ENCODE measurements around the gene HMGXB4. TPM values are rescaled to one million over a fixed set of nuclear protein-coding genes. Genes with fewer than 3 reads are reported as not detected.

The HMGXB4 gene, protein sequence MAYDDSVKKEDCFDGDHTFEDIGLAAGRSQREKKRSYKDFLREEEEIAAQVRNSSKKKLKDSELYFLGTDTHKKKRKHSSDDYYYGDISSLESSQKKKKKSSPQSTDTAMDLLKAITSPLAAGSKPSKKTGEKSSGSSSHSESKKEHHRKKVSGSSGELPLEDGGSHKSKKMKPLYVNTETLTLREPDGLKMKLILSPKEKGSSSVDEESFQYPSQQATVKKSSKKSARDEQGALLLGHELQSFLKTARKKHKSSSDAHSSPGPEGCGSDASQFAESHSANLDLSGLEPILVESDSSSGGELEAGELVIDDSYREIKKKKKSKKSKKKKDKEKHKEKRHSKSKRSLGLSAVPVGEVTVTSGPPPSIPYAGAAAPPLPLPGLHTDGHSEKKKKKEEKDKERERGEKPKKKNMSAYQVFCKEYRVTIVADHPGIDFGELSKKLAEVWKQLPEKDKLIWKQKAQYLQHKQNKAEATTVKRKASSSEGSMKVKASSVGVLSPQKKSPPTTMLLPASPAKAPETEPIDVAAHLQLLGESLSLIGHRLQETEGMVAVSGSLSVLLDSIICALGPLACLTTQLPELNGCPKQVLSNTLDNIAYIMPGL
- 22.9 and 23.8 TPM in 2 replicates for polyA plus RNA-seq (2013)

GRCh38 chr22:35257321-35258190, at the start of gene HMGXB4:
Gene HMGXB4 (plus strand): TSS chr22:35257493. CDS start chr22:35262391, 4,898 bp downstream.
- Histone ChIP-seq H3K9ac (ENCODE audit: low read length) (peak within 1 kb of the TSS; percentile 93), H3K4me1 (ENCODE audit: control insufficient read depth in 1 of 2, insufficient read depth in 2 of 2, low read length in 2 of 2) (peaks cover 4 to 6% of the 10 kb centered on the region in 2 experiments)

DNA sequence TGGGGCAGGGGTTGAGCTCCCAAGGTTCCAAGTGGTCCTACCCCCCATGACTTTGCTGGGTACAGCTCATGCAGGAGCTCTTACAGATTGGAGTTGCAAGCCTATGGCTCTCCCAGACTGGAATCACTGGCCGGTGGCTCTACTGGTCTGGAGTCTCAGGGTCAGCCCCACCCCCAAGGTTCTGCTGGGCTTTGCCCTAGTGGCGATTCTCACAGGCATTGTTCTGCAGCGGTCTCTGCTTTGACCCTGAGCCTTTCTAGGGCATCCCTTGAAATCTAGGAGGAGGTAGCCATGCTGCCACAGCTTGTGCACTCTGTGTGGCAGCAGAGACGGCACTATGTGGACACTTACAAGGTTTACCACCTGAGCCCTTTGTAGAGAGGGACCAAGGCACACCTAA, 49.3 kb upstream of the HMGXB4 start:
- Histone ChIP-seq H2AK5ac (ENCODE audit: low read length) (no peak overlapping the region), H3K79me1 (ENCODE audit: low read length) (no peaks in the 10 kb centered on the region), H3K79me2 (ENCODE audit: control insufficient read depth, insufficient read depth, low read length, poor library complexity) (no peaks in the 10 kb centered on the region), H3K23ac (ENCODE audit: low read length) (no peak overlapping the region), H3K4ac (ENCODE audit: low read depth, low read length) (no peak overlapping the region), H2BK12ac (ENCODE audit: low read length) (no peak overlapping the region), H2AFZ (ENCODE audit: insufficient read depth, low read length, poor library complexity) (no peak overlapping the region), H3K27me3 (ENCODE audit: insufficient read depth, low read length) (no peaks in the 10 kb centered on the region), H3K36me3 (ENCODE audit: control insufficient read depth in 1 of 2, insufficient read depth in 2 of 2, low read length in 2 of 2) (no peaks in the 10 kb centered on the region), H3K4me2 (ENCODE audit: low read length) (no peak overlapping the region), H3K9me3 (ENCODE audit: insufficient read depth, low read depth, low read length) (no peaks in the 10 kb centered on the region), H3K14ac (ENCODE audit: low read length) (no peak overlapping the region), H3K9ac (ENCODE audit: low read length) (no peak overlapping the region), H4K8ac (ENCODE audit: low read depth, low read length) (no peak overlapping the region), H4K91ac (ENCODE audit: low read depth, low read length) (no peak overlapping the region), H2BK120ac (ENCODE audit: insufficient read depth, low read length, poor library complexity) (no peak overlapping the region), H2BK5ac (ENCODE audit: low read depth, low read length, poor library complexity) (no peak overlapping the region), H4K12ac (ENCODE audit: low read depth, low read length) (no peak overlapping the region), H3K27ac (ENCODE audit: low read depth, low read length) (no peak overlapping the region), H3K4me1 (ENCODE audit: control insufficient read depth in 1 of 2, insufficient read depth in 2 of 2, low read length in 2 of 2) (peaks cover 6 to 9% of the 10 kb centered on the region in 2 experiments), H3K18ac (ENCODE audit: low read length) (no peak overlapping the region), H3K4me3 (ENCODE audit: low read depth, low read length) (no peak overlapping the region)
- no peak for DNase-seq
- WGBS (ENCODE audit: extremely low coverage, insufficient coverage, insufficient read length), result no CpG with 5 or more reads among the region's 4 CpGs

More at GRCh38 chr22:35257321-35258190, at the start of gene HMGXB4:
- peak; percentile 84 to 92 for DNase-seq
- no CpG with 5 or more reads among the region's 84 CpGs for WGBS (ENCODE audit: extremely low coverage, insufficient coverage, insufficient read length)
- Histone ChIP-seq H3K27me3 (ENCODE audit: insufficient read depth, low read length) (no peaks in the 10 kb centered on the region), H3K79me1 (ENCODE audit: low read length) (peaks cover 9% of the 10 kb centered on the region), H3K79me2 (ENCODE audit: control insufficient read depth, insufficient read depth, low read length, poor library complexity) (peaks cover 9% of the 10 kb centered on the region), H2AFZ (ENCODE audit: insufficient read depth, low read length, poor library complexity) (peak within 1 kb of the TSS; percentile 92), H3K4me2 (ENCODE audit: low read length) (peak within 1 kb of the TSS; percentile 92), H3K27ac (ENCODE audit: low read depth, low read length) (peak within 1 kb of the TSS; percentile 85), H2AK5ac (ENCODE audit: low read length) (no peak within 1 kb of the TSS), H4K12ac (ENCODE audit: low read depth, low read length) (peak within 1 kb of the TSS; percentile 99), H2BK5ac (ENCODE audit: low read depth, low read length, poor library complexity) (peak within 1 kb of the TSS; percentile 95), H4K8ac (ENCODE audit: low read depth, low read length) (peak within 1 kb of the TSS; percentile 99), H4K91ac (ENCODE audit: low read depth, low read length) (peak within 1 kb of the TSS; percentile 89), H3K23ac (ENCODE audit: low read length) (no peak within 1 kb of the TSS), H3K4me3 (ENCODE audit: low read depth, low read length) (peak within 1 kb of the TSS; percentile 89), H3K4ac (ENCODE audit: low read depth, low read length) (peak within 1 kb of the TSS; percentile 98), H3K18ac (ENCODE audit: low read length) (peak within 1 kb of the TSS; percentile 93), H3K9me3 (ENCODE audit: insufficient read depth, low read depth, low read length) (no peaks in the 10 kb centered on the region), H2BK12ac (ENCODE audit: low read length) (no peak within 1 kb of the TSS), H3K36me3 (ENCODE audit: control insufficient read depth in 1 of 2, insufficient read depth in 2 of 2, low read length in 2 of 2) (peaks cover 5 to 6% of the 10 kb centered on the region in 2 experiments), H2BK120ac (ENCODE audit: insufficient read depth, low read length, poor library complexity) (peak within 1 kb of the TSS; percentile 97), H3K14ac (ENCODE audit: low read length) (peak within 1 kb of the TSS; percentile 88)

DNA sequence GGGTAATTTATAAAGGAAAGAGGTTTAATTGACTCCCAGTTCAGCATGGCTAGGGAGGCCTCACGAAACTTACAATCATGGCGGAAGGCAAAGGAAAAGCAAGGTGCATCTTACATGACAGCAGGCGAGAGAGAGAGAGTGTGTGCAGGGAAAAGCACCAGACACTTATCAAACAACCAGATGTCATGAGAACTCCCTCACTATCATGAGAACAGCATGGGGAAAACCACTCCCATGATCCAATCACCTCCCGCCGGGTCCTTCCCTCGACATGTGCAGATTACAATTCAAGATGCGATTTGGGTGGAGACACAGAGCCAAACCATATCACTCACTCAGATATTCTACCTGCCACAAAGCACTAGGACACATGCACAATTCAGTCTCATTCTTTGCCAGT, 48.1 kb upstream of the HMGXB4 start:
- Histone ChIP-seq H2BK5ac (ENCODE audit: low read depth, low read length, poor library complexity) (no peak overlapping the region), H3K4ac (ENCODE audit: low read depth, low read length) (no peak overlapping the region), H2AFZ (ENCODE audit: insufficient read depth, low read length, poor library complexity) (no peak overlapping the region), H3K9me3 (ENCODE audit: insufficient read depth, low read depth, low read length) (no peaks in the 10 kb centered on the region), H3K4me3 (ENCODE audit: low read depth, low read length) (no peak overlapping the region), H3K4me1 (ENCODE audit: control insufficient read depth in 1 of 2, insufficient read depth in 2 of 2, low read length in 2 of 2) (peaks cover 6 to 9% of the 10 kb centered on the region in 2 experiments), H3K27me3 (ENCODE audit: insufficient read depth, low read length) (no peaks in the 10 kb centered on the region), H2BK12ac (ENCODE audit: low read length) (no peak overlapping the region), H3K27ac (ENCODE audit: low read depth, low read length) (no peak overlapping the region), H3K79me2 (ENCODE audit: control insufficient read depth, insufficient read depth, low read length, poor library complexity) (no peaks in the 10 kb centered on the region), H3K14ac (ENCODE audit: low read length) (no peak overlapping the region), H2AK5ac (ENCODE audit: low read length) (no peak overlapping the region), H4K8ac (ENCODE audit: low read depth, low read length) (no peak overlapping the region), H3K18ac (ENCODE audit: low read length) (no peak overlapping the region), H4K12ac (ENCODE audit: low read depth, low read length) (no peak overlapping the region), H3K9ac (ENCODE audit: low read length) (no peak overlapping the region), H3K4me2 (ENCODE audit: low read length) (no peak overlapping the region), H2BK120ac (ENCODE audit: insufficient read depth, low read length, poor library complexity) (no peak overlapping the region), H4K91ac (ENCODE audit: low read depth, low read length) (no peak overlapping the region), H3K23ac (ENCODE audit: low read length) (no peak overlapping the region), H3K79me1 (ENCODE audit: low read length) (no peaks in the 10 kb centered on the region), H3K36me3 (ENCODE audit: control insufficient read depth in 1 of 2, insufficient read depth in 2 of 2, low read length in 2 of 2) (no peaks in the 10 kb centered on the region)
- no peak for DNase-seq
- WGBS (ENCODE audit: extremely low coverage, insufficient coverage, insufficient read length), result no CpG with 5 or more reads among the region's 7 CpGs

DNA sequence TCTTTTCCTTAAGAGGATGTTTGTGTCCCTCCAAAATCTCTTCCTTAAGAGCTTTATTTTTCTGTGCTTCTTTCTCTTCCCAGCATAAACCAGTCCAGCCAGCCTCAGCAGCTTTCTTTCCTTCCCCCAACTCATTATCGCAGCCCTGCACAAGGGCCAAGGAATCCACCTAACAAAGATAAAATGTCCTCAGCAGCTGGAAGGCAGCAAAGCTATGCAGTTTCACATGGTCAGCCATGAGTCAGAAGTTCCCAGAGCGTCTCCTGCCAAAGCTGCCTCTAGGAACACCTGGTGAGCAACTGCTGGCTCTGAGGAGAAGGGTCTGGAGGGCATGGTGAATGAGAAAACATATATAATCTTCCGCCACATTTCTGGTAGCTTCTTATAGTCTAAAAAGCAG, 45.3 kb upstream of the HMGXB4 start:
- Histone ChIP-seq H2AK5ac (ENCODE audit: low read length) (no peak overlapping the region), H2BK12ac (ENCODE audit: low read length) (no peak overlapping the region), H4K12ac (ENCODE audit: low read depth, low read length) (no peak overlapping the region), H3K4me2 (ENCODE audit: low read length) (no peak overlapping the region), H2BK5ac (ENCODE audit: low read depth, low read length, poor library complexity) (no peak overlapping the region), H3K18ac (ENCODE audit: low read length) (no peak overlapping the region), H4K91ac (ENCODE audit: low read depth, low read length) (no peak overlapping the region), H3K14ac (ENCODE audit: low read length) (no peak overlapping the region), H4K8ac (ENCODE audit: low read depth, low read length) (no peak overlapping the region), H3K23ac (ENCODE audit: low read length) (no peak overlapping the region), H3K4me1 (ENCODE audit: control insufficient read depth in 1 of 2, insufficient read depth in 2 of 2, low read length in 2 of 2) (peaks cover 6 to 9% of the 10 kb centered on the region in 2 experiments), H2AFZ (ENCODE audit: insufficient read depth, low read length, poor library complexity) (no peak overlapping the region), H3K79me1 (ENCODE audit: low read length) (no peaks in the 10 kb centered on the region), H2BK120ac (ENCODE audit: insufficient read depth, low read length, poor library complexity) (no peak overlapping the region), H3K4ac (ENCODE audit: low read depth, low read length) (no peak overlapping the region), H3K36me3 (ENCODE audit: control insufficient read depth in 1 of 2, insufficient read depth in 2 of 2, low read length in 2 of 2) (no peaks in the 10 kb centered on the region), H3K79me2 (ENCODE audit: control insufficient read depth, insufficient read depth, low read length, poor library complexity) (no peaks in the 10 kb centered on the region), H3K27me3 (ENCODE audit: insufficient read depth, low read length) (no peaks in the 10 kb centered on the region), H3K4me3 (ENCODE audit: low read depth, low read length) (no peak overlapping the region), H3K9me3 (ENCODE audit: insufficient read depth, low read depth, low read length) (no peaks in the 10 kb centered on the region), H3K9ac (ENCODE audit: low read length) (no peak overlapping the region), H3K27ac (ENCODE audit: low read depth, low read length) (no peak overlapping the region)
- DNase-seq, result peak; percentile 92 to 94
- no CpG with 5 or more reads among the region's 3 CpGs for WGBS (ENCODE audit: extremely low coverage, insufficient coverage, insufficient read length)

All from trophoblast cell (in vitro differentiated cells and primary cell).